SK-N-SH (cell line): ENCODE measurements around the gene RBP3. TPM values are rescaled to one million over a fixed set of nuclear protein-coding genes. Genes with fewer than 3 reads are reported as not detected.

Source experiments
- CTCF ChIA-PET: fragments of 300-600, 350-600 bp; formaldehyde crosslinking; extraction: SDS; loops from one replicate; lab custom pipeline; 2021; lab: Yijun Ruan, JAX
- POLR2A ChIA-PET: fragments of 350-600 bp; sonication (Branson Sonifier 250); formaldehyde crosslinking; extraction: SDS; loops from one replicate; lab custom pipeline; 2020; ENCODE audit warnings: antibody characterized with exemption, inconsistent platforms; lab: Yijun Ruan, JAX
- DNase-seq: peaks from one replicate; pipeline ENCODE4 v3.0.0; 2012
- H2AFZ ChIP-seq: fragments of 200-600 bp; sonication (generic); 2 replicates; pipeline ENCODE4 v1.8.1; 2016; ENCODE audit warnings: antibody characterized with exemption, mild to moderate bottlenecking, low read depth
- H3F3A ChIP-seq: fragments of 200-600 bp; sonication (generic); replicated peaks from 2 replicates; pipeline ENCODE3; 2016; ENCODE audit warnings: antibody characterized with exemption, mild to moderate bottlenecking; ENCODE audit not compliant: insufficient read depth
- H3K27ac ChIP-seq, 2 experiments: fragments of 200-500 bp in 1 of 2; fragments of 200-600 bp in 1 of 2; sonication (Bioruptor generic) in 1 of 2; sonication (generic), shearing (Covaris generic) in 1 of 2; 2 replicates each; pipeline versions ENCODE4 v1.5.1 to v1.6.1; 2014 to 2016; ENCODE audit warnings: low read depth in 2 of 2, inconsistent platforms in 1 of 2, low read length in 1 of 2, mild to moderate bottlenecking in 1 of 2, mixed read lengths in 1 of 2
- H3K27me3 ChIP-seq: fragments of 200-600 bp; sonication (generic), shearing (Covaris generic); 2 replicates; pipeline ENCODE4 v1.6.1; 2016; ENCODE audit warnings: mixed run types; ENCODE audit not compliant: insufficient read depth
- H3K36me3 ChIP-seq, 2 experiments: fragments of 200-500 bp in 1 of 2; fragments of 200-600 bp in 1 of 2; sonication (Bioruptor generic) in 1 of 2; sonication (generic) in 1 of 2; replicated peaks in 1 of 2; 2 replicates each; pipeline versions ENCODE3 to v1.5.1; 2014 to 2016; ENCODE audit warnings: low read length in 1 of 2, mild to moderate bottlenecking in 1 of 2; ENCODE audit not compliant: insufficient read depth in 2 of 2, control insufficient read depth in 1 of 2
- H3K4me1 ChIP-seq, 2 experiments: fragments of 200-500 bp in 1 of 2; fragments of 200-600 bp in 1 of 2; sonication (Bioruptor generic) in 1 of 2; sonication (generic), shearing (Covaris generic) in 1 of 2; 2 replicates each; pipeline versions ENCODE4 v1.5.1 to v1.6.1; 2014 to 2016; ENCODE audit warnings: low read depth in 1 of 2, low read length in 1 of 2, mixed run types in 1 of 2; ENCODE audit not compliant: insufficient read depth in 2 of 2, control insufficient read depth in 1 of 2
- H3K4me2 ChIP-seq: fragments of 200-600 bp; sonication (generic), shearing (Covaris generic); 2 replicates; pipeline ENCODE4 v1.6.1; 2017; ENCODE audit warnings: mixed run types
- H3K4me3 ChIP-seq, 2 experiments: fragments of 200-500 bp in 1 of 2; fragments of 200-600 bp in 1 of 2; sonication (Bioruptor generic) in 1 of 2; sonication (generic), shearing (Covaris generic) in 1 of 2; 2 replicates each; pipeline versions ENCODE4 v1.5.1 to v1.8.1; 2014 to 2016; ENCODE audit warnings: low read depth in 2 of 2, inconsistent platforms in 1 of 2, low read length in 1 of 2, mild to moderate bottlenecking in 1 of 2, mixed read lengths in 1 of 2, moderate library complexity in 1 of 2
- H3K79me2 ChIP-seq: fragments of 200-600 bp; sonication (generic); 2 replicates; pipeline ENCODE4 v1.8.1; 2017; ENCODE audit warnings: mild to moderate bottlenecking; ENCODE audit not compliant: insufficient read depth
- H3K9ac ChIP-seq: fragments of 200-600 bp; sonication (generic); 2 replicates; pipeline ENCODE4 v1.6.1; 2017; ENCODE audit warnings: mixed run types
- H3K9me2 ChIP-seq: fragments of 200-600 bp; sonication (generic); 2 replicates; pipeline ENCODE4 v1.6.1; 2017; ENCODE audit warnings: mixed run types
- H3K9me3 ChIP-seq: fragments of 200-600 bp; sonication (generic); 2 replicates; pipeline ENCODE4 v1.6.1; 2017; ENCODE audit warnings: mixed run types, mild to moderate bottlenecking, moderate library complexity
- H4K20me1 ChIP-seq: fragments of 200-600 bp; sonication (generic); 2 replicates; pipeline ENCODE4 v1.6.1; 2017; ENCODE audit warnings: mild to moderate bottlenecking, mixed run types; ENCODE audit not compliant: insufficient read depth
- CTCF ChIP-seq: fragments of 200-600 bp; sonication (generic); IDR thresholded peaks from 2 replicates; pipeline ENCODE4 v1.6.1; 2017; ENCODE audit warnings: antibody characterized with exemption, mild to moderate bottlenecking, moderate library complexity
- EP300 ChIP-seq, 2 experiments: IDR thresholded peaks; 2 replicates each; pipeline versions ENCODE4 v1.4.0 to v1.6.1; 2012; ENCODE audit warnings: borderline replicate concordance in 1 of 2, low read depth in 1 of 2, low read length in 1 of 2
- GABPA ChIP-seq: IDR thresholded peaks from 2 replicates; pipeline ENCODE4 v1.4.0; 2012; ENCODE audit warnings: low read depth, mild to moderate bottlenecking
- GATA2 ChIP-seq: sonication (generic); formaldehyde crosslinking; IDR thresholded peaks from 2 replicates; pipeline ENCODE4 v1.5.0; 2020; ENCODE audit warnings: mild to moderate bottlenecking, missing genetic modification reagents
- IRF3 ChIP-seq: fragments of 150-350 bp; IDR thresholded peaks from 2 replicates; pipeline ENCODE4 v1.6.1; 2016; ENCODE audit warnings: mild to moderate bottlenecking, low read depth, low read length
- PBX3 ChIP-seq: IDR thresholded peaks from 2 replicates; pipeline ENCODE4; 2012
- RAD21 ChIP-seq: IDR thresholded peaks from 2 replicates; pipeline ENCODE4 v1.6.1; 2012; ENCODE audit warnings: mild to moderate bottlenecking, low read length
- RXRA ChIP-seq: IDR thresholded peaks from 2 replicates; pipeline ENCODE4 v1.4.0; 2012; ENCODE audit warnings: low read depth, mild to moderate bottlenecking, borderline replicate concordance
- USF2 ChIP-seq: fragments of 150-350 bp; IDR thresholded peaks from 2 replicates; pipeline ENCODE4 v1.6.1; 2017; ENCODE audit warnings: antibody characterized with exemption, low read length, low read depth, borderline replicate concordance
- WGBS: methylation state at CpG from one replicate; pipeline ENCODE4 v1.1.6; 2017; ENCODE audit warnings: low lambda C conversion rate; 5-methylcytosine and 5-hydroxymethylcytosine counted together
- polyA plus RNA-seq, 3 experiments: library from polyadenylated mRNA; depleted of rRNA; stranded (reverse); fragments of >200 nt; gene quantifications; 2 replicates each; pipeline ENCODE4 v1.2.3, GENCODE V29; 2012
- TF ChIP-seq, protein P1 (sequence below): IDR thresholded peaks from 2 replicates; pipeline ENCODE4 v1.6.1; 2012; ENCODE audit warnings: mild to moderate bottlenecking, low read depth, low read length, moderate library complexity
- TF ChIP-seq, protein P2 (sequence below): IDR thresholded peaks from 2 replicates; pipeline ENCODE4 v1.4.0; 2012; ENCODE audit warnings: low read depth, borderline replicate concordance

The RBP3 gene
- polyA plus RNA-seq, 1 of the 3 experiments (the other 2 are of a cell fraction), result not detected

DNA sequence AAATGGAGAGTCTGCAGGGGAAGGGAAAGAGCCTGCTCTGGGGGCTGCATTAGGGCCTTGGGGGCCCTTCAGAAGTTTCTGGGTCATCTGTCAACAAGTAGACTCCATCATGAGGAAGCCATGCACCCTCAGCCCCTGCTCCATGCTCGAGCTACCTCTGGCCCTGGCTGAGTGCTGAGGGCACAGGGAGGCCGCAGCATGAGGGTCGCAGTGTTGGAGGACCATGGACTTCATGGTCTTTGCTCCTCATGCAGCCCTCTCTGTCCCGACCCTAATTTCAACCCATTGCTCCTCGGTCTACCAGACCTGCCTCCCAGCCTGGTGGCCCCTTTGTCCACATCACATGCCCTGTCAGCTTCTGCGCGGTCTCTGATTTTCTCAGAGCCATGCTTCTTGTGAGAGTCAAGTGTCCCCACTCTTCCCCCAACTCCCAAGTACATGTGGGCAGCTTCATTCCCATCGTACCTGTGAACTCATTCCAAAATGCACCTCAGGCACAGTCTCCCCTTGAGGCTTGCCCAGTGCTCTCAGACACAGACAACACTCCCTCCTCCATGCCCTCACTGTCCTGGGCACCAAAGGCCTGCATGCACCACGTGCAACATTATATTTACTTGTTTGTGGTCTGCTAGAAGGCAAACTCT, 21.2 kb downstream of the RBP3 start:
- Histone ChIP-seq H3K36me3 (no peaks in the 10 kb centered on the region), H3K9me2 (no peaks in the 10 kb centered on the region), H4K20me1 (no peaks in the 10 kb centered on the region), H2AFZ (no peak overlapping the region), H3K79me2 (no peaks in the 10 kb centered on the region), H3F3A (no peaks in the 10 kb centered on the region), H3K4me3 (no peak overlapping the region), H3K9ac (no peak overlapping the region), H3K4me1 (no peaks in the 10 kb centered on the region), H3K27me3 (no peaks in the 10 kb centered on the region), H3K9me3 (no peaks in the 10 kb centered on the region), H3K4me2 (no peak overlapping the region), H3K27ac (no peak overlapping the region)
- POLR2A ChIA-PET, result no interaction called here
- DNase-seq, result no peak
- TF ChIP-seq RAD21, result no peak
- 66% methylated on average over 8 of the region's 9 CpGs for WGBS
- CTCF ChIA-PET, result interaction anchor here (1.4 to 7.4 kb wide), 2 partner anchors 8 kb away, joined by 5 to 50 read pairs; no protein-coding TSS in a partner anchor

DNA sequence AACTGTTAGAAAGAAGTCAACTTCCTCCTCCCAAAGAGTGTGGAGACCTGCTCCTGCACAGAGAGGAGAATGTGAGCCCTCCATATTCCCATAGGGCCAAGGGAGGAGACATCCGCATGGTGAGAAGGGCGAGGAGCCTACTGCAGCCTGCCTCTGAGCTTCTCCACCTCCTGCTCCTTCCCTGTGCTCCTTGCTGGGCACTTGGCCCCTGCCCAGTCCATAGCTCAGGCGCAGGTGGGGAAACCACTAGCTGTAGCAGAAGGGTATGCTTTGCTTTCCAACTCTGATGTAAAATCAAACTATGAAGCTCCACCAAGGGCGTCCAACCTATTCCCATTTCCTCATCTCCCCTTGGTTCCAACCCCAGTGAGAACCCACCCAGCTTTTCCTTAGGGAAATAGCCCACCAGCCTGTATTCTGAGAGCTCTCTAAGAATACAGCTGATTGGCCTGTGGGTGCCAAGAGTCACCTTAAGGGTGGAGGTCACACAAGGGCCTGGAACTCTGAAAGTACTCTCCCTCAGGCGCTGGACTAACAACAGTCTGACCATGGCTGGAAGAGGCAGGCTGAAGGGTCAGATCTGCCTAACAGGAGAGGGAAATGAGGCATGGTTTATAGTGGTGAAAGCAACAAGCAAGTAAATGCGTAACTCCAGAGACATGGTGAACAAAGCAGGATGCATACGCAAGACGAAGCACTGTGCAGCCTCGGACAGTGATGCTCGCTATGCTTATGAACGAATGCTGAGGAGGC, 22.0 kb downstream of the RBP3 start:
- no peak overlapping the region for H3K9ac ChIP-seq
- DNase-seq, result no peak
- no peaks in the 10 kb centered on the region for H3F3A ChIP-seq
- POLR2A ChIA-PET, result no interaction called here
- H3K27me3 ChIP-seq, result no peaks in the 10 kb centered on the region
- no peaks in the 10 kb centered on the region; a peak in 1 of 4 replicates for H3K4me1 ChIP-seq
- no peak overlapping the region for H3K4me3 ChIP-seq
- WGBS, result 85% methylated on average over 11 of the region's 11 CpGs
- no peak overlapping the region for H3K4me2 ChIP-seq
- H3K79me2 ChIP-seq, result no peaks in the 10 kb centered on the region
- TF ChIP-seq RXRA (no peak), GABPA (no peak), GATA2 (CRISPR knock-in tag) (no peak), EP300 (IDR thresholded peaks at IDR 0.05; ENCODE audit: borderline replicate concordance in 1 of 2, low read depth in 1 of 2, low read length in 1 of 2) (no peak), CTCF (no peak), IRF3 (no peak), PBX3 (no peak), USF2 (no peak)
- TF ChIP-seq, protein P1, sequence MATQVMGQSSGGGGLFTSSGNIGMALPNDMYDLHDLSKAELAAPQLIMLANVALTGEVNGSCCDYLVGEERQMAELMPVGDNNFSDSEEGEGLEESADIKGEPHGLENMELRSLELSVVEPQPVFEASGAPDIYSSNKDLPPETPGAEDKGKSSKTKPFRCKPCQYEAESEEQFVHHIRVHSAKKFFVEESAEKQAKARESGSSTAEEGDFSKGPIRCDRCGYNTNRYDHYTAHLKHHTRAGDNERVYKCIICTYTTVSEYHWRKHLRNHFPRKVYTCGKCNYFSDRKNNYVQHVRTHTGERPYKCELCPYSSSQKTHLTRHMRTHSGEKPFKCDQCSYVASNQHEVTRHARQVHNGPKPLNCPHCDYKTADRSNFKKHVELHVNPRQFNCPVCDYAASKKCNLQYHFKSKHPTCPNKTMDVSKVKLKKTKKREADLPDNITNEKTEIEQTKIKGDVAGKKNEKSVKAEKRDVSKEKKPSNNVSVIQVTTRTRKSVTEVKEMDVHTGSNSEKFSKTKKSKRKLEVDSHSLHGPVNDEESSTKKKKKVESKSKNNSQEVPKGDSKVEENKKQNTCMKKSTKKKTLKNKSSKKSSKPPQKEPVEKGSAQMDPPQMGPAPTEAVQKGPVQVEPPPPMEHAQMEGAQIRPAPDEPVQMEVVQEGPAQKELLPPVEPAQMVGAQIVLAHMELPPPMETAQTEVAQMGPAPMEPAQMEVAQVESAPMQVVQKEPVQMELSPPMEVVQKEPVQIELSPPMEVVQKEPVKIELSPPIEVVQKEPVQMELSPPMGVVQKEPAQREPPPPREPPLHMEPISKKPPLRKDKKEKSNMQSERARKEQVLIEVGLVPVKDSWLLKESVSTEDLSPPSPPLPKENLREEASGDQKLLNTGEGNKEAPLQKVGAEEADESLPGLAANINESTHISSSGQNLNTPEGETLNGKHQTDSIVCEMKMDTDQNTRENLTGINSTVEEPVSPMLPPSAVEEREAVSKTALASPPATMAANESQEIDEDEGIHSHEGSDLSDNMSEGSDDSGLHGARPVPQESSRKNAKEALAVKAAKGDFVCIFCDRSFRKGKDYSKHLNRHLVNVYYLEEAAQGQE, result no peak
- TF ChIP-seq, protein P2, sequence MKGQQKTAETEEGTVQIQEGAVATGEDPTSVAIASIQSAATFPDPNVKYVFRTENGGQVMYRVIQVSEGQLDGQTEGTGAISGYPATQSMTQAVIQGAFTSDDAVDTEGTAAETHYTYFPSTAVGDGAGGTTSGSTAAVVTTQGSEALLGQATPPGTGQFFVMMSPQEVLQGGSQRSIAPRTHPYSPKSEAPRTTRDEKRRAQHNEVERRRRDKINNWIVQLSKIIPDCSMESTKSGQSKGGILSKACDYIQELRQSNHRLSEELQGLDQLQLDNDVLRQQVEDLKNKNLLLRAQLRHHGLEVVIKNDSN, result no peak
- CTCF ChIA-PET, result interaction anchor here (1.2 to 7.4 kb wide), 3 partner anchors 9 to 30 kb away, joined by 3 to 50 read pairs (median 7); partner anchors contain the start of gene RBP3
- no peaks in the 10 kb centered on the region for H3K36me3 ChIP-seq
- H3K9me3 ChIP-seq, result no peaks in the 10 kb centered on the region
- H3K27ac ChIP-seq, result no peak overlapping the region
- H3K9me2 ChIP-seq, result no peaks in the 10 kb centered on the region
- H4K20me1 ChIP-seq, result no peaks in the 10 kb centered on the region
- no peak overlapping the region for H2AFZ ChIP-seq
